Activated CD4-positive, CD25-positive, alpha-beta regulatory T cell treated with anti-CD3 and anti-CD28 coated beads, Interleukin-2, amount 50 U/mL, for 72 hours (primary cell): Measurements from ENCODE around the gene KCNK17.

Experiments used
- DNase-seq: peaks from one replicate; pipeline ENCODE4 v3.0.0; 2021

The KCNK17 gene

DNA sequence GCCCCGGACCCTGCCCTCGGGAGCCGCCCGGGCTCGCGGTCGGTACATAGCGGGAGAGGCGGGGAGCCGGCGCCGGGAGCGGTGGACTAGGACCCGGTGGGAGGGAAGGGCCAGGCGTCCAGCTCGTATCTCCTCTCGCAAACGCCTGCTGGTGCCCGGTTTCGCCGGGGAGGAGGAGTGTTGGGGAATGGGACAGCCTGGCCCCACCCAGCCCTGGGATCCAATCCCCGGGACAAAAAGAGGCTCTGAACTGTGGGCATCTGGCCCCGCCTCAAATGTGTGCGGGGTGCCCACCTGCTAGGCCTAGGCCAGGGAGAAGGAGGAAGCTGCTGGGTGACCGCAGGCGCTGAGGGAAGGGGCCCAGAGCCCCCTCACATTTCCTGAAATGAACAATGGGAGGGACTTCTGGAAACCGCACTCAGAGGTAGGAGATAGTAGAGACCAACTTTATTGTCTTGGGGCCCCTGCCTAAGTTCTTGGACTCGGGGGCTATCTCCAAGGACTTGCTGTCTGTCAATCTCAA is at the start of gene KCNK17:
TSS of gene KCNK17 (minus strand) at position 147 of the 523 bp plus-strand sequence. CDS start at position 48, 99 bp downstream.
- no peak for DNase-seq

GRCh38 chr6:39363280-39363679 is 49.1 kb upstream of the KCNK17 start:
- DNase-seq = no peak

DNA sequence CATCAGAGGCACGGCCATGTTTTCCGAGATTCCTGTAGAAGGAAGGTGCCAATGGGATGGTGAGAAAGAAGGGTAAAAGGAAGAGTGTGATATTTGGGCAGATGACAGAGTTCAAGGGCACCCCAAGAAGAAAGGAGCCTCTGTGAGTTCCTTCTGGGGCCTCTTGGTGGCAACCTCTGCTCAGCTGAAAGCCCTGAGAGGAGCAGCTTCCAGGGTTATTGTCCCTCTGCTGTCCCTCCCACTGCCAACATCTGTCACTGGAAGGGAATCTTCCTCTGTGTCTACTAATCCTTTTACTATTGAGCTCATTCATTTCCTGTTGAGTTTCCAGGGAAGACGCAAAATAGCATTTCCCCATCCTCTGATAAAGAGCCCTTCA is 48.3 kb upstream of the KCNK17 start:
- DNase-seq = no peak

DNA sequence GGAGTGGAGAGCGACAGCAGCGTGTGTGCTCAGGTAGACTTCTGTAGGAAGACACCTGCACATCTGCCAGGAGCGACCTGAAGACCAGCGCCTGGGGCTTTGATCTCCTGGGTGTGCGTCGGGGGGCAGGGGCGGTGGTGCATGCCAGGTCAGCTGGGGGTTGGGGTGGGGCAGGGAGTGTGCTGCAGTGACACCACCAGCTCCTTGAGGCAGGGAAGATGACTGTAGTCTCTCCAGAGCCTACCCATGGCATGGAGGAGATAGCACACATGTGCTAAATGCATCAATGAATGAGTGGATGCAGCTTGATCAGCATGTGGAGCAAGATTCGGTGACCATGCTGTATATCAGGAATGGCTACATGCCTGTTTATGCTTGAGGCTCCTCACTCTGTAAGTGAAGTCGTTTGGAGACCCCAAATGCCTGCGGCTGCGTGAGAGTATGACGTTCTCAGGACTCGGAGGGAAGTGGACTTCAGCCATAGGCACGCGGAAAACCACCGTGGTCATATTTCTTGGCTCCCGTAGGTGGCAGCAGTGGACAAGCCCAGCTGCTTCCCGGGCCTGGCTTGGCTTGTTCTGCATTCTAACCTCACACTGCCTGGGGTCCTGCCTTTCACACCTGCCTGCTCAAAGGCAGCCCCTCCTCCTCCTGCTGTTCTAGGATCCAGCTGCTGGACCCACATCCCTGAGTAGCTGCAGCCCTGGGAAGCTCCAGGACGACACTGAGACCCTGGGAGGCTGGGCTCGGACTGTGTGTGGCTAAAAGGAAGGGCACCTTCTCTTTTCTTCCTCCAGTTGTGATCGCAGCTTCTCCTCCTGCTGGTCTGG is 47.7 kb upstream of the KCNK17 start:
- peak; percentile 43 for DNase-seq

- no peak for DNase-seq
These were observed 46.2 kb upstream of the KCNK17 start for GRCh38 chr6:39360378-39360777.

DNA sequence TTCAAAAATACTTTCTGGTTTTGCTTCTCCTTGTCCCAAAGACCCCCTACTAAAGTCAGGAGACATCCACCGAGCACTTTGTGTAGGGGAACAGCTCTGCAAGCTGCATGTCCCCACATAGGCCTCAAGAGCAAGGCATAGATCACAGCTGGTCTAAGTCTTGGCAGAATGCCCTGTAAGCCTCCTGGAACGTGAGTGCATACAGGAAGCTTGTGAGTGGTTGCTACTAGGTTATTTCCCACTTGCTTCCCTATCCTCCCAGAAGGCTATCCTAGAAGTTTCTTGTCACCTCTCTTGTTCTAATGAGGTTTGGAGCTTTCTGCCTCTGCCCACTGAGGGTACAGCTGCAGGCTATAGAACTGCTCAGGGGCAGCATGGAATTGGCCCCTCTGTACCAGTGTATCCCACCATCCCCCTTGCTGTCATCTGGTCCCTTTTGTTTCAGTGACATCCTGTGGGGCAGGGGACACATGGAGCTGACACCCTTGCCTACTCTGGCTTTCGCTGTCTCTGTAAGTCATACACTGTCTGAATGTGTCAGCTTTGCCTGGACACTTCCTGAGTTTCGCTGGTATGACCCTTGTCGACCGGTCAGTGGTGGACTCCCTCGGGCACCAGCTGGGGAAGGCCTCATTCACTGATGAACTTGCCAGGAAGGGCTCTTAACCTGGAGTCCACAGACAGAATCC is 43.9 kb upstream of the KCNK17 start:
- no peak for DNase-seq

- DNase-seq = no peak
These were observed 39.6 kb upstream of the KCNK17 start for GRCh38 chr6:39353698-39354315.

GRCh38 chr6:39350723-39351505 is 36.7 kb upstream of the KCNK17 start:
- DNase-seq = no peak

DNA sequence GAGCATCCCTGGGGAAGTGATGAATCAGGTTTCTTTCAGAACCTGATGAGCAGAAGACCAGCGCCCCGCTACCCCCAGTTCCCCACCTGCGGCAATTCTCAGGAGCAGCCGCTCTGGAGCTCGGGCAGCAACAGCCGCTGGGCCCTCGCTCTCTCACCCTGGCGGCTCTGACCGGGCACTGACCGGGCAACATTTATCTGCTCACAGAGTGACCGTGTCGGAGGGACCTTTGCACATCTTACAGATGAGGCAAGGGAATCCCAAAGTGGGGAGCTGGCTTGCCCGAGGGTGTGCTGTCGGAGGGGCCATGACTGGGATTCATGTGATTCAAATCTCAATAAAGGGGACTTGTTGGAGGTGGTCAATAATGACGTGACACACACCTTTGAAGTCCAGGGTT is 34.5 kb upstream of the KCNK17 start:
- no peak for DNase-seq

DNA sequence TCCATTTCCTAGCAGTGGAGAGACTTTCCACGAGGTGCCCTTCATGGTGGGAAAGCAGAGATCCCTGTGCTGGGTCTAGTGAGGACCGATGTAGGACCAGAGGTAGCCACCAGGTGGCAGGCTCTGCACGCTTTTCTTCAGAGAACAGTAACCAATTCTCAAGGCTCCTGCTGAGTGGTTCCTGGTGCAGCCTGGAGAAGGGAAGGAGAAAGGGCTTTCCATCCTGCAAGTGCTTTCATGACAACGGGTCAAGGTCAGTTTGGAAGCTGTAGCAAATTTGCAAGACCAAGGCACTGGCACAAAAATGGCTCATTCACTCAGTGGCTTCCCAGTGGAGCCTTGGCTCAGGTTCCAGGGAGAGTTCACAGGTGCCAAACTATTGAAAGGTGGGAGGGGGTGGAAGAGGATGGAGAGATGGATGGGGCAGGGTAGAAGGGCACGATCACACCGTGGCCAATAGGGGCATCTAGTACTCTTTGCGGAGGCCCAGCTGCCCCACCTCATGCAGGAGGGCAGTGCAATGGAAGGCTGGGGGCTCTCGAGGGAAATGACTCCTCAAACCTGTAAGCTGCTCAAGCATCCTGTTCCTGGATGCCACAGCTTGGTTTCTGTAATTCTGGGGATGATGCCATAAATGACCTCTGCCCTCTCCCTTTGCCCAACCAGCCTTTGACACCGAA is 33.8 kb upstream of the KCNK17 start:
- peak; percentile 72 for DNase-seq

DNA sequence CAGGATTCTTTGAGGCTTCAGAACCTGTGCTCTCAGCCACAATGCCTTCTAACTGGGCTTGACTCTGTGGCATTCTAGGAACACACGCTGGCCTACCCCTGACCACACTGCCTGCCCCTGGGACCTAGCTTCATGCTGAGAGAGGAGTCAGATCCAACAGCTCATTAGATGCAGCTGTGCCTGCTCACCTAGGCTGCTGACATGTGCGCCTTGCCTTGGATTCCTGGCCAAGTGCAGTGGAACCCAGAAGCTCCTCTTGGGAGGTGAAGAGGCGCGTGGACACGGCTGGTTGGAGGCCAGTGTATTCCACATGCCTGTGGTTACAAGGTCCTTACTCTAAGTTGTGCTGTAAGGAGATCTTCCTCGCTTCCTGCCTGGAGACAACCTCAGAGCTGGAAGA is 33.0 kb upstream of the KCNK17 start:
- no peak for DNase-seq

DNA sequence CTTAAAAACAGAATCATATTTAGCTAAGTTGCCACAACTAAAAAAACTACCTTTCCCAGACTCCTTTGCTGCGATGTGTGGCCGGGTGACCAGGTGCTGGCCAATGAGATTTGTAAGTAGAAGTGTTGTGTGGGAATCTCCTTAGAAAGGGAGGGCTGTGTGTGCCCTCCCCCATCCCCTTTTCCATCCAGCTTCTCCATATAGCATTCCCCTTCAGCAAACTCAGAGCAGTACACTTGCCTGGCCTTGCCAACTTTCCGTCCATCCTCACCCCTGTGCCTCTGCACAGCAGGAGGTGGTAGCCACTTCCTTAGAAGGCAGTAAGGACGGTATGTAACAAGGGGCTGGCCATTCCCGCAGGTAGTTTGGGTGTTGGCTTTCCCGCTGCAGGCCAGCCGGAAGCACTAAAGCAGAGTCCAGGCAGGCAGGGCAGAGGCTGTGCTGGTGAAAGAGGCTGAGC is 30.6 kb upstream of the KCNK17 start:
- DNase-seq = no peak

- DNase-seq = no peak
These were observed 29.2 kb upstream of the KCNK17 start for GRCh38 chr6:39343396-39343870.

DNA sequence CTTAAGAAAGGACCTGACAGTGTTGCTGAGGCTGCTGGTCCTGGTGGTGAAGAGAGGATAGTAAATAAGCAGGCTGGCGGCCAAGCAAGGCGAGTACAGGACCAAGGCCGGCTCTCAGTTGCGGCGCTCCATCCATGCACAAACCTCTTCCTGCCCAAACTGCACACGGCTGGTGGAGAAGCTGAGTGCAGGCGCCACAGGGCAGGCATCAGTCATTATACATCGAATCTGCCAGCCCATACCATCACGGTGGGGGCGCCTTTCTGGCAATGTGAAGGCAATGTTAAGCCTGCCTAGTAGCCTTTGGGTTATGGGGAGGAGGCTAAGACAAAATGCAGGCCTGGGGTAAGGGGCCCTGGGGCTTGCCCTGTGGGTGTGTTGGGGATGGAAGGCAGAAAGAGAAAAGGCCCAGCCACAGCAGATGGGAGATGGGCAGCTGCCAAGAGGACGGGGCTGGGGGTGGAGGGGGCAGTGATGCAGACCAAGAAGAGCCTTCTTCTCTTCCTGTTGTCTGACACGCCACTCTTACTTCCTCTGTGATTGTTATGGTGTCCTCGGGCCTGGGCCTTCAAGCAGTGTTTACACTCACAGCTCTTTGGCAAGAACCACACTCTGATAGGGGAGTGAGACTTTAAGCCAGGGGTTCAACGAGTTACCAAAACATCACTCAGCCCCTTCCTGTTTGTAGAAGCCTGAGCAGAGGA is 28.6 kb upstream of the KCNK17 start:
- no peak for DNase-seq

DNA sequence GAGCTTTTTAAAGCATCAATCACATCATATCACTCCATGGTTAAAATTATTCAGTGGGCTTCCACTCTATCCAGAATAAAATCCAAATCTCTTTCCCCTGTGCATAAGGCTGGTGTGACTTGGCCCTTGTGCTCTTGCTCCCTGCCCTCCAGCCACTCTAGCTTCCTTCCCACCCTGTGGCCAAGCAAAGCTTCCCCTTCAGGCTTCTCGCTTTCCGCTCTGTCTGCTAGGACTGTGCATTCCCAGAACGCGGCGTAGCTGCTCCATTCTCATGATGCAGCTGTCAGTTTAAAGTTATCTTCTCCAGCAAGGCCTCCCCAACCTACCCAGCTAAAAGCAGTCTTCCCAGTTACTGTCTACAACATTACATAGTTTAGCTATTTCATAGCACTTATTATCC is 27.7 kb upstream of the KCNK17 start:
- no peak for DNase-seq

GRCh38 chr6:39341352-39341751 is 27.1 kb upstream of the KCNK17 start:
- no peak for DNase-seq

- DNase-seq = no peak
These were observed 25.8 kb upstream of the KCNK17 start for GRCh38 chr6:39339868-39340550.

- no peak for DNase-seq
These were observed 25.1 kb upstream of the KCNK17 start for GRCh38 chr6:39339096-39339867.

GRCh38 chr6:39338397-39338796 is 24.2 kb upstream of the KCNK17 start:
- no peak for DNase-seq
